GM12878 (cell line): ENCODE measurements around the gene RERE. TPM values are rescaled to one million over a fixed set of nuclear protein-coding genes. Genes with fewer than 3 reads are reported as not detected.

Experiments
- ATAC-seq: fragments of 200-7000 bp; cut with Tn5 transposase; 3 replicates; pipeline ENCODE4 v1.9.1; 2020; ENCODE audit warnings: mild to moderate bottlenecking, moderate library complexity
- BruUV-seq: library from RNA; stranded (reverse); fragments of 400-500 nt; replicated peaks from 2 replicates; lab custom pipeline; 2021; lab: Mats Ljungman, UMichigan
- CTCF ChIA-PET: fragments of 300-600 bp; sonication (Branson Sonifier 250); formaldehyde crosslinking; extraction: SDS; loops from one replicate; lab custom pipeline; 2021; ENCODE audit warnings: inconsistent platforms; lab: Yijun Ruan, JAX
- POLR2A ChIA-PET: fragments of 350-600 bp; formaldehyde crosslinking; extraction: SDS; loops from one replicate; lab custom pipeline; 2021; ENCODE audit warnings: inconsistent platforms; lab: Charles Lee
- RAD21 ChIA-PET: fragments of 300-600 bp; sonication (Branson Sonifier 250); formaldehyde crosslinking; loops from one replicate; lab custom pipeline; 2023; ENCODE audit warnings: antibody characterized with exemption; ENCODE audit not compliant: unreplicated experiment; lab: Charles Lee
- SMC1A ChIA-PET: fragments of 300-600 bp; sonication (Branson Sonifier 250); formaldehyde crosslinking; loops from one replicate; lab custom pipeline; 2023; ENCODE audit not compliant: unreplicated experiment, uncharacterized antibody; lab: Charles Lee
- DNase-seq: peaks from one replicate; pipeline ENCODE4 v3.0.0-alpha.2; 2011; ENCODE audit warnings: low read depth, low spot score
- FAIRE-seq: peaks from 3 replicates; lab custom pipeline; 2011; peaks lifted over from hg19 to GRCh38; lab: Jason Lieb, UNC
- H2AFZ ChIP-seq: 2 replicates; pipeline ENCODE4 v1.6.0; 2011; ENCODE audit warnings: low read depth, low read length, control low read depth; ENCODE audit not compliant: control insufficient read depth
- H3K27ac ChIP-seq: 2 replicates; pipeline ENCODE4 v1.5.1; 2011; ENCODE audit warnings: control low read depth; ENCODE audit not compliant: control insufficient read depth, insufficient read depth
- H3K27me3 ChIP-seq, 2 experiments: replicated peaks in 1 of 2; 2 replicates each; pipeline versions ENCODE4 v1.6.0 to v1.6.1; 2011; ENCODE audit warnings: low read length in 1 of 2; ENCODE audit not compliant: control insufficient read depth in 2 of 2, insufficient read depth in 2 of 2
- H3K36me3 ChIP-seq, 2 experiments: 2 replicates each; pipeline ENCODE4 v1.5.1; 2011; ENCODE audit warnings: low read length in 1 of 2; ENCODE audit not compliant: control insufficient read depth in 2 of 2, insufficient read depth in 2 of 2
- H3K4me1 ChIP-seq: 2 replicates; pipeline ENCODE4 v1.6.1; 2011; ENCODE audit warnings: mild to moderate bottlenecking, low read length, moderate library complexity, mixed read lengths; ENCODE audit not compliant: control insufficient read depth, insufficient read depth
- H3K4me2 ChIP-seq: 2 replicates; pipeline ENCODE4 v1.6.0; 2011; ENCODE audit warnings: control low read depth; ENCODE audit not compliant: control insufficient read depth, insufficient read depth
- H3K4me3 ChIP-seq: fragments of 200-600 bp; sonication (generic); 2 replicates; pipeline ENCODE4 v1.5.1; 2016
- H3K79me2 ChIP-seq: 2 replicates; pipeline ENCODE4 v1.6.0; 2011; ENCODE audit warnings: low read length; ENCODE audit not compliant: control insufficient read depth, insufficient read depth
- H3K9ac ChIP-seq: 2 replicates; pipeline ENCODE4 v1.8.0; 2011; ENCODE audit warnings: low read length, control low read depth, mixed read lengths; ENCODE audit not compliant: control insufficient read depth, insufficient read depth
- H3K9me3 ChIP-seq: replicated peaks from 3 replicates; pipeline ENCODE4 v1.5.1; 2011; ENCODE audit warnings: mild to moderate bottlenecking, low read length; ENCODE audit not compliant: control insufficient read depth, insufficient read depth
- H4K20me1 ChIP-seq: 2 replicates; pipeline ENCODE4 v1.6.0; 2011; ENCODE audit not compliant: control insufficient read depth, insufficient read depth
- CBFB ChIP-seq: IDR thresholded peaks from 2 replicates; pipeline ENCODE4 v1.6.1; 2016; ENCODE audit warnings: antibody characterized with exemption, low read depth
- KLF5 ChIP-seq: fragments of 450-650 bp; IDR thresholded peaks from 2 replicates; pipeline ENCODE4 v1.6.1; 2014; ENCODE audit warnings: mild to moderate bottlenecking; ENCODE audit not compliant: partially characterized antibody
- MYC ChIP-seq: IDR thresholded peaks from 2 replicates; pipeline ENCODE4 v1.6.1; 2011; ENCODE audit warnings: mild to moderate bottlenecking, low read length, moderate library complexity, inconsistent platforms; ENCODE audit not compliant: insufficient read depth, insufficient replicate concordance, insufficient read length, severe bottlenecking
- RCOR1 ChIP-seq: conservative IDR thresholded peaks from 2 replicates; pipeline ENCODE4 v1.6.1; 2012; ENCODE audit warnings: low read depth, low read length, improper control_type of control experiment
- WGBS: methylation state at CpG from one replicate; pipeline ENCODE4 v1.1.6; 2016; ENCODE audit warnings: low lambda C conversion rate; ENCODE audit not compliant: insufficient replicate concordance, insufficient coverage; ENCODE audit errors: missing lambda C conversion rate; 5-methylcytosine and 5-hydroxymethylcytosine counted together
- in situ Hi-C: fragments of 300-500 bp; cut with MboI; formaldehyde crosslinking; loops from 9 replicates; pipeline ENCODE4 v1.14.3; 2018; ENCODE audit warnings: mixed read lengths
- intact Hi-C: fragments of 100-400 bp; cut with micrococcal nuclease; formaldehyde crosslinking; loops from one replicate; pipeline ENCODE4 v1.14.2; 2022; ENCODE audit not compliant: unreplicated experiment
- polyA plus RNA-seq, 11 experiments: library from polyadenylated mRNA; depleted of rRNA in 4 of 11; unstranded in 6 of 11; stranded (reverse) in 5 of 11; fragments of >200 nt; fragmentation: Nextera tagmentation in 4 of 11; fragmentation: Illumina TruSeq in 1 of 11; extraction: Ambion mirVana in 4 of 11; extraction: Trizol in 1 of 11; gene quantifications; 1 replicate in 1 of 11; 2 replicates in 10 of 11; pipeline versions ENCODE4 v1.2.1 to v1.2.3, GENCODE V29; 2011 to 2016; ENCODE audit warnings: inconsistent platforms in 2 of 11, missing spikeins in 2 of 11, low read depth in 1 of 11
- total RNA-seq, 4 experiments: library from RNA; depleted of rRNA in 3 of 4; stranded (reverse); fragments of >200 nt in 3 of 4; fragmentation: Illumina TruSeq in 1 of 4; extraction: Trizol in 1 of 4; gene quantifications; 2 replicates each; pipeline versions ENCODE4 v1.2.1 to v1.2.3, GENCODE V29; 2013 to 2021
- TF ChIP-seq, protein P1 (sequence below): fragments of 450-650 bp; IDR thresholded peaks from 2 replicates; pipeline ENCODE4 v1.6.1; 2014; ENCODE audit warnings: mild to moderate bottlenecking
- TF ChIP-seq, protein P2 (sequence below): fragments of 450-650 bp; IDR thresholded peaks from 2 replicates; pipeline ENCODE4 v1.6.1; 2017; ENCODE audit warnings: mild to moderate bottlenecking, low read depth, inconsistent platforms; ENCODE audit not compliant: poor library complexity, severe bottlenecking

The RERE gene
- total and polyA plus RNA-seq, 10 of the 15 experiments (the other 5 are each of a cell fraction or from before 2014, with no cell fraction given), result 5.2 to 60.5 (median 20.2) TPM

DNA sequence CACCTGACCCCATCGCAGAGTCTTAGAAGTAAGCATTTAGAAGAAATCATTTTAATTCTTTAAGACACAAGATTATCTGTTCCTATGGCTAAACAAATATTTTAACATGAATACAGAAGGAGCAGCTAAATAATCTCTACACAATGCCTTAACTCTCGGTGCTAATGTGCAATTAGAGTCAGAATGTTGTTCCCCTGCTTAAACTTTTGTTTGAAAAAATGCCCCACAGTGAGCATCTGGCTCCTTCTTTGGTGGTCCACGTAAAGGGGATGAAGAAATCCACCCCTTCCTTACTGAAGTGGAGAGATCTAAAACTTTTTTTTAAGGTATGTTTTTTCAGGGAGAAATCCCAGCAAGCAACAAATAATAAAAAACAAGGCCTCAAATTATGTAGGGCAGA, 444.3 kb downstream of the RERE start:
- in situ Hi-C loops (no loop called here), intact Hi-C loops (no loop called here)
- Histone ChIP-seq H3K9me3 (no peaks in the 10 kb centered on the region), H3K4me2 (no peak overlapping the region), H3K4me1 (no peaks in the 10 kb centered on the region), H3K4me3 (no peak overlapping the region), H3K9ac (no peak overlapping the region), H3K36me3 (peaks cover 4 to 5% of the 10 kb centered on the region in 2 experiments), H3K27me3 (no peaks in the 10 kb centered on the region), H4K20me1 (no peaks in the 10 kb centered on the region), H2AFZ (no peak overlapping the region), H3K27ac (no peak overlapping the region), H3K79me2 (no peaks in the 10 kb centered on the region; the same call in 1 of the 2 replicates)
- ATAC-seq, result no peak
- no peak for DNase-seq
- TF ChIP-seq, protein P1, sequence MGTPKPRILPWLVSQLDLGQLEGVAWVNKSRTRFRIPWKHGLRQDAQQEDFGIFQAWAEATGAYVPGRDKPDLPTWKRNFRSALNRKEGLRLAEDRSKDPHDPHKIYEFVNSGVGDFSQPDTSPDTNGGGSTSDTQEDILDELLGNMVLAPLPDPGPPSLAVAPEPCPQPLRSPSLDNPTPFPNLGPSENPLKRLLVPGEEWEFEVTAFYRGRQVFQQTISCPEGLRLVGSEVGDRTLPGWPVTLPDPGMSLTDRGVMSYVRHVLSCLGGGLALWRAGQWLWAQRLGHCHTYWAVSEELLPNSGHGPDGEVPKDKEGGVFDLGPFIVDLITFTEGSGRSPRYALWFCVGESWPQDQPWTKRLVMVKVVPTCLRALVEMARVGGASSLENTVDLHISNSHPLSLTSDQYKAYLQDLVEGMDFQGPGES, result no peak
- TF ChIP-seq RCOR1 (no peak), MYC (no peak), CBFB (no peak), KLF5 (no peak)
- TF ChIP-seq, protein P2, sequence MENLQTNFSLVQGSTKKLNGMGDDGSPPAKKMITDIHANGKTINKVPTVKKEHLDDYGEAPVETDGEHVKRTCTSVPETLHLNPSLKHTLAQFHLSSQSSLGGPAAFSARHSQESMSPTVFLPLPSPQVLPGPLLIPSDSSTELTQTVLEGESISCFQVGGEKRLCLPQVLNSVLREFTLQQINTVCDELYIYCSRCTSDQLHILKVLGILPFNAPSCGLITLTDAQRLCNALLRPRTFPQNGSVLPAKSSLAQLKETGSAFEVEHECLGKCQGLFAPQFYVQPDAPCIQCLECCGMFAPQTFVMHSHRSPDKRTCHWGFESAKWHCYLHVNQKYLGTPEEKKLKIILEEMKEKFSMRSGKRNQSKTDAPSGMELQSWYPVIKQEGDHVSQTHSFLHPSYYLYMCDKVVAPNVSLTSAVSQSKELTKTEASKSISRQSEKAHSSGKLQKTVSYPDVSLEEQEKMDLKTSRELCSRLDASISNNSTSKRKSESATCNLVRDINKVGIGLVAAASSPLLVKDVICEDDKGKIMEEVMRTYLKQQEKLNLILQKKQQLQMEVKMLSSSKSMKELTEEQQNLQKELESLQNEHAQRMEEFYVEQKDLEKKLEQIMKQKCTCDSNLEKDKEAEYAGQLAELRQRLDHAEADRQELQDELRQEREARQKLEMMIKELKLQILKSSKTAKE, result no peak
- WGBS, result 79% methylated on average over 3 of the region's 3 CpGs
- ChIA-PET RAD21 (no interaction called here), CTCF (interaction anchor here (0.6 to 2.0 kb wide), 3 partner anchors 152 to 476 kb away, joined by 4 to 5 read pairs (median 5); no protein-coding TSS in a partner anchor), POLR2A (no interaction called here), SMC1A (interaction anchor here (0.9 kb wide), 1 partner anchor 11 kb away, joined by 3 read pairs; no protein-coding TSS in a partner anchor)
- no TSS peak for BruUV-seq
- no peak for FAIRE-seq
